GM21390 (cell line): ENCODE results near the gene ARL8B.

Experiments
- ATAC-seq: cut with Tn5 transposase; IDR thresholded peaks from one replicate; pipeline ENCODE4 v1.9.1; 2021; ENCODE audit not compliant: unreplicated experiment

Gene ARL8B

DNA sequence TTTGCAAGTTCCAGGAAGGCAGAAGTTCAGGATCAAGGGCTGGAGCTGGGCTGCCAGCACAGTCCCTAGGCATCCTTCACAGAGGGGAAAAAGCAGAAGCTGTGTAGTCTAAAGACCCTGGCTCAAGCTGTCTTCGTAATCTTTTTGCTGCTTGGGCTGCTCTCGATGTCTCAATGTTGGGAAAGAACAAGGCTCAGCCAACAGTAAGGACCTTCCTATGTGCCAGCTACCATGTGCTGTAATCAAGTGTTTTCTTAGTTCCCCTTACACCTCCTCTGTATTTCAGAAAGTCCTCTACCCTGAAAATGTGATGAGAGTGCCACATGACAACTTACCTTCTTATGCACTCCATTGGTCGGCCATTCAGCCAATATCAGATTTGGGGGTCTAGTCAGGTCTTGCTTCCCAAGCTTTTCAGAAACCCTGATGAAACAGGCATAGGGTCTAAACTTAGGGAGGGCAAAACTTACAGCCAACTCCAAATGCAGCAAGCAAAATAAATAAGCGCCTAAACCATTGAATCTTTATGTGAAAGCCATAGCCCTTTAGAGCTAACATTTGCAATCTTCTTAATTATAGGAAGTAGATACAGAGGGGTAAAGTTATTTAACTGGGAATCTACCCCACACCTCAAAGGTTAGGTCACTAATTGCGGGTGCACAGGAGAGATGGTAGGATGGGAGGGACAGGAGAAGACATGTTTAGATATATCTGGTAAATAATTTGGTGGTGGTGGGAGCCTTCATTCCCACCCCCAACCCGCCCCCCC lies 64.2 kb downstream of the ARL8B start:
- ATAC-seq, result peak; percentile 10

DNA sequence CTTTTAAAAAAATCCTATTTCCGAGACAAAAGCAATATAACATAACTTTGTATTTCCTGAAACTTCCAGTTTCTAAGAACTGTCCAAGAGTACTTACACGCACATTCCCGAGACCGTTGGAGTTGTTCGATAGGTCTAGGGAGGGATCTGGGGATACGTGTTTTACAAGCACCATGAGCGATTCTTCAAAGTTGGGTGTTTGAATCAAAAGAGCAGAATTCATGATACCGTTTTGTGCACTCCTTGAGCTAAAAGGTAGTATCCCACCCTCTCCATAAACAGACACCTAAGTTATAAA lies 64.7 kb downstream of the ARL8B start:
- ATAC-seq, result no peak

DNA sequence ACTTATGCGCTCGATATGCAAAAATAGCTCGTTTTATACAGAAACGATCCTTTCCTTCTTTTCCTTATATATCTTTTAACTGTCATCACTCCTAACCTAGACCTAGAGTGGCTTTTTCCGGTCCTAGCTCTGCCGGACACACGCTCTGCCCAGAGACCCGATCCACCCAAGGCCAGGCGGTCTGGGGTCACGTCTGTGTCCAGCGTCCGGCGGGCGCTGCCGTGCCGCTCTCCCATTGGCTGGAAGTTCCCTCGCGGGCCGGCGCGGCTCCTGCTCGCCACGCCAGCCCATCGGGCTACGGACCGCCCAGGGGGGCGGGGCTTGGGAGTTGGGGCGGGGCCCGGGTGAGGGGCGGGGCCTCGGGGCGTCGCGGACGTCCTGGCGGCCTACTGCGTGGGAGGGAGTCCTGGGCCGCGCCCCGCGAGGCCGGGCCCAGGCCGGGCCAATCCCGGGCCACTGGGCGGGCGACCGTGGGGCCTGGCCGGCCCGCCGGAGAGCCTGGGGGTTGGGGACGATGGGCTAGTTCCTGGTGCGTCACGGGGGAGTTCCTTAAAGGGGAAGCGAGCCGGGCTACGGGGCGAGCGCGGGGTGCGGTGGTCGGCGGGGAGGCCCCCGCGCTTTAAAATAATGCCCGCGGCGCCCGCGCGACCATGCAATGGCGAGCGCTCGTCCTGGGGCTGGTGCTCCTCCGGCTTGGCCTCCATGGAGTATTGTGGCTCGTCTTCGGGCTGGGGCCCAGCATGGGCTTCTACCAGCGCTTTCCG lies 65.2 kb downstream of the ARL8B start, which contains the start of gene EDEM1:
Gene EDEM1 (plus strand): TSS at position 552 of the 764 bp plus-strand sequence. CDS start 99 bp downstream, at position 651.
- ATAC-seq, result peak; percentile 73

DNA sequence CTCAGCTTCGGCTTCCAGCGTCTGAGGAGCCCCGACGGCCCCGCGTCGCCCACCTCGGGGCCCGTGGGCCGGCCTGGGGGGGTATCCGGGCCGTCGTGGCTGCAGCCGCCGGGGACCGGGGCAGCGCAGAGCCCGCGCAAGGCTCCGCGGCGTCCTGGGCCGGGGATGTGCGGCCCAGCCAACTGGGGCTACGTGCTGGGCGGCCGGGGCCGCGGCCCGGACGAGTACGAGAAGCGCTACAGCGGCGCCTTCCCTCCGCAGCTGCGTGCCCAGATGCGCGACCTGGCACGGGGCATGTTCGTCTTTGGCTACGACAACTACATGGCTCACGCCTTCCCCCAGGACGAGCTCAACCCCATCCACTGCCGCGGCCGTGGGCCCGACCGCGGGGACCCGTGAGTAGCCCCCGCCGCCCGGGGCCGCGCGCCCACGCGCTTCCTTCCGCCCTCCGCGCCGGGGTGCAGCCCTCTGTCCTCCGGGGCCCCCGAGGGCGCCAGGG lies 65.9 kb downstream of the ARL8B start:
- peak; percentile 9 for ATAC-seq

DNA sequence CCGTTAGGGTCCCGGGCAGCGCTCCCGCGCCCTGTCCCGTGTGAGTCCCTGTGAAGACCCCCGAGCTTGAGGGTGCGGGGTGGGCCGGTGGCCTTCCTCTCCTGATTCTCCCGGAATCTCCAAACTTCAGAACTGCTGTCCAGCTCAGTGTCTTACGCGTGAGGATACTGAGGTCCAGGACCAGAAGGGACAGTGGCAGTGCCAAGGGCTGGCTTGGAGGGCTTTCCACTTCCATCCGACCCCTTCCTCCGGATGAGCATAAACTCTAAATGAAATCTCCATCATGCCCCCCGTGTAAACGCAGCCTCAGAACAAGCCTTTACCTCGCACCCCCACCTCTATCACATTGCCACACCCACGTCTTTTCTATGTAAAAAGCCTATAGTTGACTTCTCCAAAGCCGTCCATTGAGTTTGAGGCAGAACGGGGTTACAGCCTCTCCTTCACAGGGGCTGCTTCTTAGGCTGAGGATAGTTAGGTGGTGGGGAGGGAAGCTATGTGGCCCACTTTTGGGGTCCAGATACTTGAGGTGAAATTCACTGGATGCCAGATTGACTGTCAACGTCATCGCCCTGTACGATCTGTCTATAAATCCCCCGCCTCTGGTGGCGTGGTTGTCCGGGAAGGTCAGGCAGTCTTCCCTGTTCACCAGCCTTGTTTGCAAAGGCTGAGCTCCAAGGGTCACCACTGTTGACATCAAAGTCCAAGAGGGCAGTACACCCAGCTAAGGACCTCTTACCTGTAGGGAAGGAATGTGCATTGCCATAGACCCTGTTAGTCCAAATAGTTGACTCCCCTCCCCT lies 66.5 kb downstream of the ARL8B start:
- ATAC-seq, result no peak

DNA sequence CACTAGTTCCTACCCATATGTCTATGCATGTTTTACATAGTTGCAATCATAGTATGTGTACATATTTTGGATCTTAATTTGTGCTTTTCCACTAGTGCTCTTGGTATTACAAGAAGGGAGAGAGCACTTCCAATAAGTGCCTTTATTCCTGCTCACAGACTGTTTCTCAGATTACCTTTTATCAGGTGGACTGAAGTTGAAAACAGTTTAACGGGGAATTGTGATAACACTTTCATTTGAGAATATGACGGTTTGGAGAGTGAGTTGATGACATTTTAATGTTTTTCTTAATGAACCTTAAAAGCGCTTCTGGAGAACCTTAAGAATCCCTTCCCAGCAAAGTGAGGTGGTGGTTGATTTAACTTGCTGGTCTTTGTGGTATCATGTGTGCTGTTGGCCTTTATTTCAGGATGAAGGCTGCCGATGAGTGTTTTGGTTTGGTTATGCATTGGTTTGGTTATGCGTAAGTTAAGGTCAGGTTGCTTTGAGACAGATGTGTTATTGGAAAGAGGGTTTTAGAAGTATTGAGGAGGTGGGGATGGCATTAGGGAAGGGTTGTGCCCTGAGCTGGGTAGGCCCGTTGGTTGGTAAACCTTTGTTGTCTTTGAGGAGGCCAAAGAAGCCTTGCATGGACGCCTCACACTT lies 68.2 kb downstream of the ARL8B start:
- no peak for ATAC-seq

DNA sequence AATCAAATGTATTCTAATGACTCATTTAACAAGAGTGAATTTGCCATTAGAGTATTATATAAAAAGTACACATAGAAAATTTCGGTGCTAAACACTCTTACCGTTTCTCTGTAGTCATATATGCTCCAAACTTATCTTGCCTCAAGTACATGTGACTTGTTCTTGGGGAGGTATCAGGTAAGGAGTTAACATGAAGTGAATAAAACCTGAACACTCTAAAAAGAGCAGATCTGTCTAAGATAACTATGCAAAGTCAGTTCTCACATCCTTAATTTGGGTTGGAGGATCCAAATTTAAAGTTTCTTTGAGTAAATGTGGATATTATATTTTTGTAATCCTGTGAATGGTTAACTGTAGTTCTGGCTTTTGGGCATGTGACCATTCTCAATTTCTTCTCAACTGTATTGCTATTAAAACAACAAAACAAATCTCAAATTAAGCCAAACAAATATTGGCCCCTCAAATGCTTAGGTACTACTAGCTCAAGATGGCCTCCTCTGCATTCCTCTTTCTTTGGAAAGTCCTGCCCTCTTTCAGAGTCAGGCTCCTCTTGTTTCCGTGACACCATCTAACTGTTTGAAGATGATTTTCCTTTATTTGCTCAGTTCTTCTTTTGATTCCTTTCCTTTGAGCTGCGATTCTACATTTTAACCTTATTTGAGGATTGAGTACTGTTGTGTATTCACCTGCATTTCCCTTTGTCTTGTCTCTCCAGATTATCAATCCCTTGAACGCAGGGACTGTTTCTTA lies 69.6 kb downstream of the ARL8B start:
- no peak for ATAC-seq

DNA sequence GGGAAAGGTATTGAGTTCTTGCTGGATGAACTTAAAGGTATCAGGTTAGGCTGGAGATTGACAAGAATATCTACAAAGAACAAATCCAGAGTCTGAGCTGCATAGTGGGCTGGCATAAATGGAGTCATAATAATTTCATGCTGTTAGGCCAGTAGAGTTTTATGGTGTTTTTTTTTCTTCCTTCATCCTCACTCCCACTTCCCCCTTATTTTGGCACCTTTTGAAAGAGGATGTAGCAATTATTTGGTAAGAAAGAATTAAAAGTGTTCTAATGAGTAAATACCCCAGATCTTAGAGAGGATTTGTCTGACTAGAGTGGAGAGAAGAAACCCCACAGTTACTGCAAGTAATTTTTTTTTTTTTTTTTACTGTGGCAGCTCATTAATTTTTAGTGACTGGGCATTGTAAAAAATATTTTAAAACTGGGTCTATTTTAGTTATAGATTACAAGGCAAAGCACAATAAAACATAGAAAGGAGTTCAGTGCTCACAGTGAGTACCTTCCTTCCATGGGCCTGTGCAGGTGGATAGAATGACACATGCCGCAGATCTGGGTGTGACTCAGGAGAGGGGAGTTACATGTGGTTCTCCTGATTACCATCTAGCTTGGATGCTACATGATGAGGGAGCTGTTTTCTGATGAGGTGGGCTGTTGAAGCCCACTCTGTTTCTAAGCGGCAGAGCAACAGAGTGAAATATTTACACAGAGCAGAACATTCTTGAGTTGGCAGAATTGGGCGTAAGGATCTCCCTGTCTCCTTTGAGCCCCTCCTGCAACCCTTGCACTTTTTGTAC lies 70.7 kb downstream of the ARL8B start:
- no peak for ATAC-seq

DNA sequence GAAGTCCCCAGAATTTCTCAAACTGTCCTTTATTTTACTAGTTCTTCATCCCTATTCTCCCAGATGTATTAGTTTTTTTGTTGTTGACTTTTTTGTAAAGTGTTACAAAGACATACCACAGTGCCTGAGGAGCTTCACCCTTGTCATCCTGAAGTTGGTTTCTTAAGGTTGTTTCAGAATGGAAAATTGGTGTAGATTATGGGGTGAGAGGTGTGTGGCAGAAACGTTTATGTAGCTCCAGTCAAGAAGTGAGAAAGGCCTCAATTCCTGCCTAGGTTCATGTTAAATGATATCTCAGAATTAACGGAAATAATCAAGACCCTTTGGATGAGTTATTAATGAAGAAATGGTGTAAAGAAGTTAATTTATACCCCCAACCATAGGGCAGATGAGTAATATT lies 72.2 kb downstream of the ARL8B start:
- ATAC-seq, result no peak

DNA sequence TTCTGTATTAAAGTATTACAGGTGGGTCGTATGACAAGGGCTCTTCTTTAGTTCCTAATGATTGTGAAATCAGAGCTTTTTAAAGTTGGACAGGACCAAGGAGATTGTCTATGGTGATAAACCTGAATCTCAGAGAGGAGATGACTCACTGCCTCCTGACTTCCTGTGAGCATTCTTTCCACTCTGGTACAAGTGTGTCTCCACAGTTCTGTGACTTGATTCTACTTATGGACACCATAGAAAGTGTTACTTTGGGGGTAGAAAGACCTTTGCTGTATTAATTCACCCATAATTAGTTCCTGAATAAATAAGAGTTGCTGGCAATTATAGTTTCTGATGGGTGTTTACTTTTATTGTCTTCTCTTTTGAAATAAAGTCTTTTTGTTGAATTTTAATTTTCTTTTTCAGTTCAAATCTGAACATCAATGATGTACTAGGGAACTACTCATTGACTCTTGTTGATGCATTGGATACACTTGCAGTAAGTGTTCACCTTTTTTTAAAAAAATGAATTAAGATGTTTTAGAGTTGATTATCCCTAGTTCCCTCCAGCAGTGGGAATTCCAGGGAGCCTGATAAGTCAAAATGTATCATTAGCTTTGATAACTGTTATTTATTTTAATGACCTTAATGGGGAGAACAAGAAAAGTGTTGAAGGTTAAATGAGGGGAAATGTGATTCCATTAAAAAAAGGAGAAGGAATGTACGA lies 72.9 kb downstream of the ARL8B start:
- ATAC-seq, result peak; percentile 31

DNA sequence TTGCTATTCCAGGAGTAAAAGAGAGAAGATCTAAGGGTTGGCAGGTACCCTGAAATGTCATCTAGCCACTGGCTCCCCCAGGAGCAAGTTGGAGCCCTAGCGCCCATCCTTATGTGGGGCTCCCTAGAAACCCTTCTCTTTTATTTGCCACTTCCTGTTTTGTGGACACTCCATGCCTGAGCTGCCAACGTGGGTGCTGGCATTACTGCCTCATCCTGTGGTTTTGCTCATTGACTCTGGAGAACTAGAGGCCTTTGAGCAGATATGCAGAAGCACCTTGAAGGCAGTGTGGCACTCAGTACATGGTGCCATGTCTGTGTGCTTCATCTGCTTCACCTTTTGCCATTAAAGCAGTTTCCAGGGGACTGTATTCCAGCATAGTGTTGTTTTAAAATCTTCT lies 73.5 kb downstream of the ARL8B start:
- no peak for ATAC-seq

DNA sequence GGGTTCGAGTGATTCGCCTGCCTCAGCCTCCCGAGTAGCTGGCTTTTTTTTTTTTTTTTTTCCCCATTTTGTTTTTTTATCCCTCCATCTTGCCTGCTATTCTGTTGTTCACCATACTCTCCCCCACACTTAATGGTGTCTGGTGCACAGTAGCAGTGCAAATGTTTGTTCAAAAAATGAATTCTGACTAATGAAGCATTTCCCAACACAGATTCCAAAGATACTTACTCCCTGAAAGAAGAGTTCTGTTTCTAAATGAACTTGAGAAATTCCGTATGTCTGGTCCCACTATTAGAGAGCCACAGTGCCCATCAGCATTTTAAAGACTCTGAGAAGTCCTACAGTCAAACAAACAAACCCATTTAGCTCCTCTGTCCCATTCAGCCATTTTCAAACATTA lies 74.9 kb downstream of the ARL8B start:
- no peak for ATAC-seq

DNA sequence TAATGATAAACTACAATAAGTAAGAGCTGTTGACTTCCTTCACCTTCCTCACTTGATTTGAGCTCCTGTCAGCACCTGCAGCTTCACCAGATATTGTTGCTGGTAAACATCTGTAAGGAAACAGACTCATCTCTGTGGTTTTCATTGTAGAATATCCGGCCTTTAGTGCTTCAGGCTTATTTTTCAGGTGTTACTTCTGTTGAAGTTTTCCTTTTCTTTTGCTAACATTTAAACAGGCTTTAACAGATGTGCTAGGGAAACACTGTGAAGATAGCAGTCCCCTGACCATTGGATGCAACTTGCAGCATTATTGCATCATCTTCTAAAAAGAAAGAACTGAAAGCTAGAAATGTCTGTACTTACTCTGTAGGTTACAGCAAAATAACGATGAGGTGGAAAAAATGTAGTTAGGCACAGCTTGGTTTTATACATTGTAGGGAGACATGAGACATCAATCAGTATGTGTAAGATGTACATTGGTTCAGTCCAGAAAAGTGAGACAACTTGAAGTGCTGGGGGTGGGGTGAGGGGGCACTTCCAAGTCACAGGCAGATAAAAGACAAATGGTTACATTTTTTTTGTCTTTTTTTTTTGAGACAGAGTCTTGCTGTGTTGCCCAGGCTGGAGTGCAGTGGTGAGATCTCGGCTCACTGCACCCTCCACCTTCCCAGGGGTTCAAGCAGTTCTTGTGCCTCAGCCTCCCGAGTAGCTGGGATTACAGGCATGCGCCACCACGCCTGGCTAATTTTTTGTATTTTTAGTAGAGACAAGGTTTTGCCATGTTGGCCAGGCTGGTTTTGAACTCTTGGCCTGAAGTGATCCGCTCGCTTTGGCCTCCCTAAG lies 75.6 kb downstream of the ARL8B start:
- ATAC-seq, result peak; percentile 62

DNA sequence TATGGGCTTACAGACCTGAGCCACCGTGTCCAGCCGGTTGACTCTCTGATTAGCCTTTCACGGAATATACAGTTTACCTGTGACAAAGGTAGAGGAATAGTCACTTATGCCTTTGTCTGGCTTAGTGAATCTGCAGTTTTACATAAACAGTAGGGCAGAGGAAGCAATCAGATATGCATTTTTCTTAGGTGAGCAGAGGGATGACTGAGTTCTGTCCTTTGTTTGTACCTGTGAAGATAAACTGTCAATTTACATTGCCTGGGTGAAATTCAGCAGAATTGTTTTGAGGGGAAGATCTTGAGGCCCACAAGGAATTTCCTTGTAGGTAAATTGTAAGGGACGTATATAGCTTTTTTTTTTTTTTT lies 76.2 kb downstream of the ARL8B start:
- ATAC-seq, result no peak

DNA sequence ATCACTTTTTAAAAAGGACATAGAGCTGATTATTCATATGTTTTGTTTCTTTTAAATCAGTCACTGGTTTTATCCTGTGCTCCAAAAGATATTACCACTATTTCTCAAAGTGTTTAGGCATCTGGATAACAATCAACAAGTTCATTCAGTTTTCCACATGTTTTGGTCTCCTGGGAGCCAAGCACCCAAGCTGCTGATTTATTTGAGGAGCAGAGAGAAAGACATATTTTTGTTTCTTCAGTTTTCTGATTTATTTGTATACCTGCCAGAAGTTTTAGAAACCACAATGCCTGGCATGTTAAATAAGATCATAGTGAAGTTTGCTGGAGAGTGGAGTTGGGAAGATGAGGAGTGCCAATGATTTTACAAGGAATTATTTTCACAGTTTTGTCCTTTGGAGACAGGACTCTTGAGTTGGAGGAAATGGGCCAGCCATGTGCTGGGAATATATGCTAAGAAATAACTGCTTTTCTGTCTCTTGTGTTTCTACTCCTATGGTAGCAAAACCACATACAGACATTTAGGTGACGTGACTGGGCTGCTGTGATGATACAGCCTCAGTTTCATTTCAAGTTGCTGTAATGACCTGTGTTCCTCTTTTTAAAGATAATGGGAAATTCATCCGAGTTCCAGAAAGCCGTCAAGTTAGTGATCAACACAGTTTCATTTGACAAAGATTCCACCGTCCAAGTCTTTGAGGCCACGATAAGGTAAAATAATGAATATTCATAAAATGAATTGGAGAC lies 77.1 kb downstream of the ARL8B start:
- ATAC-seq, result peak; percentile 33

DNA sequence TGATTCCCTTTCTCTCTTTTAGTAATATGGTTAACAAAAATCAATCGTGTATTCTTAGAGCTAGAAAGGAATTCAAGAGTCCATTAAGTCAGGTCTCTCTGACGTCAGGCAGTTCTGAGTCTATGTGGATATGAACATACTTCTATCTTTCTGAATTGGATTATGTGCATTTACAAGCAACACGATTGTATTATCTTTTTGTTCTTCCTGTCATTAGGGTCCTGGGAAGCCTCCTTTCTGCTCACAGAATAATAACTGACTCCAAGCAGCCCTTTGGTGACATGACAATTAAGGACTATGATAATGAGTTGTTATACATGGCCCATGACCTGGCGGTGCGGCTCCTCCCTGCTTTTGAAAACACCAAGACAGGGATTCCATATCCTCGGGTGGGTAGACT lies 79.4 kb downstream of the ARL8B start:
- ATAC-seq, result no peak

DNA sequence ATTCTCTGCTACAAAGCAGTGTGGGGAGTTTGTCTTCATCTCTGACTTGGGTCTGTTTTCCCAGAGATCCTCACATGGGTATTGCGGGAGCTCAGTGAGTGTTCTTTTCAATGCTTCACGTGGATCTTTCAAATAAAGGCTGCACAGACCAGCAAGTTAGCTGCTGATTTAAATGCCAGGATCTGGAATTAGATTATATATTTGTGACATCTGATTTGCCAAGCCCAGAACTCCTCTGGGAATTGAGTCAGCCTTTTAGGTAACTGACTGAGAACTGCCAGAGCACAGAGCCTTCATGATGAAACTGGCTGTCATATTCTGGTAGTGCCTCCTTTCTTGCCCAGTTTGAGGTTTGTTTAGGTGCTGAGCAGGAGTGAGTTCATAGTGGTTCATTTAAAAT lies 80.1 kb downstream of the ARL8B start:
- ATAC-seq, result no peak
